Activated CD4-positive, alpha-beta memory T cell treated with anti-CD3 and anti-CD28 coated beads for 36 hours (primary cell): Measurements from ENCODE around the gene HIP1. TPM values are rescaled to one million over a fixed set of nuclear protein-coding genes. Genes with fewer than 3 reads are reported as not detected.
"Not testable (repeated sequence)": the region's sequence is repeated elsewhere in the genome, so short reads cannot be mapped to it uniquely, and the experiment has no call there.

Experiments used
- CTCF ChIA-PET: fragments of 350-600 bp; sonication (Branson Sonifier 250); formaldehyde crosslinking; loops from one replicate; lab custom pipeline; 2021; ENCODE audit warnings: antibody characterized with exemption, inconsistent platforms; lab: Charles Lee
- POLR2A ChIA-PET: fragments of 350-600 bp; sonication (Branson Sonifier 250); formaldehyde crosslinking; loops from one replicate; lab custom pipeline; 2021; ENCODE audit warnings: antibody characterized with exemption; lab: Charles Lee
- DNase-seq: peaks from one replicate; pipeline ENCODE4 v3.0.0-alpha.2; 2020
- H3K27ac Mint-ChIP-seq: one replicate; pipeline ENCODE4 v1.8.0; 2021; ENCODE audit warnings: mixed read lengths
- H3K27me3 Mint-ChIP-seq: one replicate; pipeline ENCODE4 v1.8.0; 2021; ENCODE audit warnings: mixed read lengths
- H3K36me3 Mint-ChIP-seq: one replicate; pipeline ENCODE4 v1.8.0; 2021; ENCODE audit warnings: mixed read lengths
- H3K4me1 Mint-ChIP-seq: one replicate; pipeline ENCODE4 v1.8.0; 2021; ENCODE audit warnings: low read depth, mixed read lengths
- H3K4me3 Mint-ChIP-seq: one replicate; pipeline ENCODE4 v1.8.0; 2021; ENCODE audit warnings: mild to moderate bottlenecking, mixed read lengths
- H3K9me3 Mint-ChIP-seq: one replicate; pipeline ENCODE4 v1.8.0; 2021; ENCODE audit warnings: mixed read lengths
- intact Hi-C: fragments of 100-400 bp; cut with micrococcal nuclease; formaldehyde crosslinking; loops from one replicate; pipeline ENCODE4 v1.15.1; 2023
- total RNA-seq, 2 experiments: library from RNA; stranded (reverse); gene quantifications; one replicate each; pipeline ENCODE4 v1.2.3, GENCODE V29; 2021

HIP1 gene
- total RNA-seq, 2 experiments from 2014 or later: 7.9 to 8.2 TPM

- H3K27me3 Mint-ChIP-seq: no peaks in the 10 kb centered on the region
These were observed 148.3 kb downstream of the HIP1 start for GRCh38 chr7:75590373-75591005.

GRCh38 chr7:75584354-75584753 is 154.4 kb downstream of the HIP1 start:
- H3K4me1 Mint-ChIP-seq: no peaks in the 10 kb centered on the region
- ChIA-PET CTCF (no interaction called here), POLR2A (no interaction called here)
- H3K9me3 Mint-ChIP-seq: no peaks in the 10 kb centered on the region
- intact Hi-C loops: no loop called here
- no peaks in the 10 kb centered on the region for H3K36me3 Mint-ChIP-seq
- H3K27me3 Mint-ChIP-seq: no peaks in the 10 kb centered on the region
- no peak overlapping the region for H3K27ac Mint-ChIP-seq
- no peak for DNase-seq
- H3K4me3 Mint-ChIP-seq: no peak overlapping the region

More at GRCh38 chr7:75590373-75591005, 148.3 kb downstream of the HIP1 start:
- intact Hi-C loops: no loop called here
- no peak for DNase-seq
- Mint-ChIP-seq H3K36me3 (peaks cover 2% of the 10 kb centered on the region), H3K4me1 (peaks cover 15% of the 10 kb centered on the region), H3K27ac (no peak overlapping the region), H3K4me3 (no peak overlapping the region), H3K9me3 (no peaks in the 10 kb centered on the region)
- ChIA-PET CTCF (no interaction called here), POLR2A (no interaction called here)

- ChIA-PET CTCF (no interaction called here), POLR2A (no interaction called here)
- no peak for DNase-seq
- intact Hi-C loops: no loop called here
- Mint-ChIP-seq H3K36me3 (no peaks in the 10 kb centered on the region), H3K27ac (no peak overlapping the region), H3K9me3 (no peaks in the 10 kb centered on the region), H3K27me3 (no peaks in the 10 kb centered on the region), H3K4me1 (no peaks in the 10 kb centered on the region), H3K4me3 (no peak overlapping the region)
These were observed 155.5 kb downstream of the HIP1 start for GRCh38 chr7:75583255-75583654.

- intact Hi-C loops: no loop called here
These were observed 158.8 kb downstream of the HIP1 start for GRCh38 chr7:75579899-75580298.

GRCh38 chr7:75578081-75578480 is 160.7 kb downstream of the HIP1 start:
- CTCF ChIA-PET: no interaction called here
- intact Hi-C loops: no loop called here
- POLR2A ChIA-PET: interaction anchor here (1.1 kb wide), 1 partner anchor 174 kb away, joined by 4 read pairs; no protein-coding TSS in a partner anchor
- Mint-ChIP-seq H3K27ac (no peak overlapping the region), H3K4me1 (no peaks in the 10 kb centered on the region), H3K36me3 (no peaks in the 10 kb centered on the region), H3K9me3 (no peaks in the 10 kb centered on the region), H3K4me3 (no peak overlapping the region), H3K27me3 (no peaks in the 10 kb centered on the region)
- no peak for DNase-seq

More at GRCh38 chr7:75579899-75580298, 158.8 kb downstream of the HIP1 start:
- ChIA-PET CTCF (interaction anchor here (1.7 kb wide), 1 partner anchor 8 kb away, joined by 4 read pairs; no protein-coding TSS in a partner anchor), POLR2A (no interaction called here)
- no peaks in the 10 kb centered on the region for H3K9me3 Mint-ChIP-seq
- H3K27me3 Mint-ChIP-seq: no peaks in the 10 kb centered on the region
- H3K4me3 Mint-ChIP-seq: no peak overlapping the region
- no peaks in the 10 kb centered on the region for H3K36me3 Mint-ChIP-seq
- H3K27ac Mint-ChIP-seq: no peak overlapping the region
- H3K4me1 Mint-ChIP-seq: no peaks in the 10 kb centered on the region
- no peak for DNase-seq

GRCh38 chr7:75575488-75576121 is 163.1 kb downstream of the HIP1 start:
- Mint-ChIP-seq H3K4me3 (no peak overlapping the region), H3K36me3 (no peaks in the 10 kb centered on the region), H3K27me3 (no peaks in the 10 kb centered on the region), H3K9me3 (no peaks in the 10 kb centered on the region), H3K4me1 (no peaks in the 10 kb centered on the region), H3K27ac (no peak overlapping the region)
- ChIA-PET CTCF (no interaction called here), POLR2A (no interaction called here)
- no peak for DNase-seq
- intact Hi-C loops: no loop called here

- Mint-ChIP-seq H3K27me3 (no peaks in the 10 kb centered on the region), H3K9me3 (no peaks in the 10 kb centered on the region), H3K27ac (no peak overlapping the region), H3K4me1 (no peaks in the 10 kb centered on the region), H3K36me3 (no peaks in the 10 kb centered on the region), H3K4me3 (no peak overlapping the region)
- intact Hi-C loops: no loop called here
- CTCF ChIA-PET: no interaction called here
- POLR2A ChIA-PET: no interaction called here
- no peak for DNase-seq
These were observed 165.2 kb downstream of the HIP1 start for GRCh38 chr7:75573477-75574019.

- no peaks in the 10 kb centered on the region for H3K9me3 Mint-ChIP-seq
- H3K4me3 Mint-ChIP-seq: no peak overlapping the region
- no peaks in the 10 kb centered on the region for H3K27me3 Mint-ChIP-seq
- intact Hi-C loops: no loop called here
- H3K27ac Mint-ChIP-seq: no peak overlapping the region
- ChIA-PET CTCF (no interaction called here), POLR2A (no interaction called here)
- no peaks in the 10 kb centered on the region for H3K36me3 Mint-ChIP-seq
- no peak for DNase-seq
- no peaks in the 10 kb centered on the region for H3K4me1 Mint-ChIP-seq
These were observed 165.9 kb downstream of the HIP1 start for GRCh38 chr7:75572814-75573213.

GRCh38 chr7:75572396-75572795 is 166.3 kb downstream of the HIP1 start:
- DNase-seq: no peak
- H3K9me3 Mint-ChIP-seq: no peaks in the 10 kb centered on the region
- H3K4me1 Mint-ChIP-seq: no peaks in the 10 kb centered on the region
- intact Hi-C loops: no loop called here
- H3K27me3 Mint-ChIP-seq: no peaks in the 10 kb centered on the region
- CTCF ChIA-PET: no interaction called here
- H3K4me3 Mint-ChIP-seq: no peak overlapping the region
- H3K36me3 Mint-ChIP-seq: no peaks in the 10 kb centered on the region
- H3K27ac Mint-ChIP-seq: no peak overlapping the region
- POLR2A ChIA-PET: interaction anchor here (0.7 kb wide), 1 partner anchor 117 kb away, joined by 6 read pairs; no protein-coding TSS in a partner anchor

GRCh38 chr7:75571209-75571608 is 167.5 kb downstream of the HIP1 start:
- Mint-ChIP-seq H3K4me3 (no peak overlapping the region), H3K4me1 (no peaks in the 10 kb centered on the region), H3K9me3 (no peaks in the 10 kb centered on the region), H3K27ac (no peak overlapping the region), H3K27me3 (no peaks in the 10 kb centered on the region), H3K36me3 (no peaks in the 10 kb centered on the region)
- DNase-seq: no peak
- intact Hi-C loops: no loop called here
- POLR2A ChIA-PET: no interaction called here
- CTCF ChIA-PET: no interaction called here

GRCh38 chr7:75569629-75570282 is 169.0 kb downstream of the HIP1 start:
- H3K27ac Mint-ChIP-seq, H3K4me3 Mint-ChIP-seq, H3K27me3 Mint-ChIP-seq, H3K4me1 Mint-ChIP-seq, DNase-seq, H3K9me3 Mint-ChIP-seq, intact Hi-C loops, H3K36me3 Mint-ChIP-seq, CTCF ChIA-PET, POLR2A ChIA-PET: not testable (repeated sequence)

GRCh38 chr7:75567948-75568595 is 170.7 kb downstream of the HIP1 start:
- H3K27me3 Mint-ChIP-seq: no peaks in the 10 kb centered on the region
- DNase-seq: no peak
- CTCF ChIA-PET: no interaction called here
- H3K27ac Mint-ChIP-seq: no peak overlapping the region
- no peaks in the 10 kb centered on the region for H3K4me1 Mint-ChIP-seq
- POLR2A ChIA-PET: no interaction called here
- H3K9me3 Mint-ChIP-seq: peaks cover 7% of the 10 kb centered on the region
- peaks cover 7% of the 10 kb centered on the region for H3K36me3 Mint-ChIP-seq
- no peak overlapping the region for H3K4me3 Mint-ChIP-seq
- intact Hi-C loops: no loop called here
